NCI-H1105 treated with DMSO at 0.1 percent for 48 hours (cell line): ENCODE results near the gene CTDP1.
"Not testable (repeated sequence)": the region's sequence is repeated elsewhere in the genome, so short reads cannot be mapped to it uniquely, and the experiment has no call there.

Experiments
- DNase-seq: peaks from one replicate; lab custom pipeline; 2025; lab: John Stamatoyannopoulos, UW

Gene CTDP1

DNA sequence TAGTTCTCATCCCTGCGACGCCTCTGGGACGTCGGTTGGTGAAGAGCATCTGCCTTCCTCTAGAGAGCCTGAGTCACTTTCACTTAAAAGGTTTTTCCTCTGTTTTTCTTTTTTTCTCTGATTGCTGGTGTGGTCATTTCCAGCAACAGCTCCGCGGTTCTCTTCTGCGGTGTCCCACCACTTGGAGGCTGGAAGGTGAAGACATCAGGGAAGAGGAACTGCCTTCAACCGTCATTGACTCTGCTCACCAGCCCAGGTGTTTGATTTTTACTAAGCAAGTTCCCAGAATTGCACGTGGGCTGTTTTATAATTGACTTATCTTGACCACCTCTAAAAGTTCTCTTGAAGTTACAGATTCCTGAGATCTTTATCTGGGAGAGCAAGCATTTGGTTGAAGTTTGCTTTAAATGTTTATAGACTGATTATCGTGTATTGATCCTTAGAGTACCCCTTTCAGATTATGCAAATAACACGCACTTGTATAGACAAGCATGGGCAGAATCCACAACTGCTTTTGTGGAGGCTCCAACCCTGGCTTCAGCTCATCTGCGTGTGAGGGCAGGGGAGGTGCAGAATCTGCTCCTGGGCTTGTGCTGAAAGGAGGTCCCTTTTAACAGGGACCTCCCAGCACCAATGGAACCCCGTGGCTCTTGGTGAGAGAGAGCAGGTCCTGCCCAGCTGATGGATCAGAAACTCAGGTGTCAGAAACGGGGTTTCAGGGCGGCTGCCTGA, 3.5 kb downstream of the CTDP1 start:
- DNase-seq, result no peak

DNA sequence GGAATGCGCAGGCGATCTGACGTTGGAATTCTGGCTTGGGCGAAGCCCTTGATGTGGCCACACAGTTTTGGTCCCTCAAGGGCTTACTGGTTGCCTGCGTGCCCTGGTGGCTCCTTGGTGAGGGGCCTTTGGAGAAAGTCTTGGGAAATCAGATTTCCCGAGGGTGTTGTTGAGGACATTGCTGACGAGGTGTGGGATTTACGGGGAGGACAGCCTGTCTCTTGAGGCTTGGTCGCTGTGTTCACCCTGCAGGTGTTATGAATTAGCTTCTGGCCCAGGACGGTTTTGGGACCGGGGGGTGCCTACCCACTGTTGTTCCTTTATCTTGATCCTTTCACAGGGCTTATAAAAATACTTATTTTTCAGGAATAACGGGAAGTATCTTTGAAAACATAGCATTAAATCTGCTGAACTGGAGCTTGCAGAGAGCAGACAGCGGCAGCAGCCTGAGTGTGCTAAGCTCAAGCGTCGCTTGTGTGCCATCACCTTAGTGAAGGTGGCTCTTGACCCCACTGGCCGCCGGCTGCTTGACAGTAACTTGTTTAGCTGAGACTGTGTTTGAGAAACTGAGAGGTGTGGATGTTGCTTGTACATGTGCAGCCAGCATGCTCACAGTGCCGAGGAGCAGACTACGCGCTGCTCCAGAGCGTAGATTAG, 4.2 kb downstream of the CTDP1 start:
- no peak for DNase-seq

DNA sequence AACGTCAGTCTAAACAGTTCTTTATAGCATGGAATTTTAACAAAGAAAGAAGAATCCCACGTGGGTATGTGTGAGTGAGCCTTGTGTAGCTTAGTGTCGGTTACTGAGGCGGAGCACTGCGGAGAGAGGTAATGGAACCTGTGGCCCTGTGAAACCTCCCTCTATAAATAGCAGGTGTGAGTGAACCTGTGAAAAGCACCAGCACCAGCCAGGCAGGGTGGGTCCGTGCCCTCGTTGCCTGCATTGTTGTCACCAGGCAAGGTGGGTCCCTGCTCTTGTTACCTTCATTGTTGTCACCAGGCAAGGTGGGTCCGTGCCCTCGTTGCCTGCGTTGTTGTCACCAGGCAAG, 4.7 kb downstream of the CTDP1 start:
- DNase-seq, result no peak

DNA sequence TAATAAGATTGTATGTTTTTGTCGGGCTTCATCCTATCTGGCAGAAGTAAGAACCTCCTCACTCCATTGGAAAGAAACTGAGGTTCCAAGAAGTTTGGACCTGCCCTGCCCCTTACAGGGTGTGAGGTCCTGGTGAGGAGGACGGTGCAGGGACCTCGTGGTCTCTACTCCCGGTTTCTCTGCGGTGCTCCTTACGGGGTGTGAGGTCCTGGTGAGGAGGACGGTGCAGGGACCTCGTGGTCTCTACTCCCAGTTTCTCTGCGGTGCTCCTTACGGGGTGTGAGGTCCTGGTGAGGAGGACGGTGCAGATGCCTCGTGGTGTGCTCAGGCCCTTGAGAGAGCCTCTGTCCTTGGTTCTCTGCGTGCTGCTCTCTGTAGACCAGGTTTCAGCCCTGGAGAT, 5.2 kb downstream of the CTDP1 start:
- no peak for DNase-seq

GRCh38 chr18:79685281-79685680, 5.7 kb downstream of the CTDP1 start:
- no peak for DNase-seq

DNA sequence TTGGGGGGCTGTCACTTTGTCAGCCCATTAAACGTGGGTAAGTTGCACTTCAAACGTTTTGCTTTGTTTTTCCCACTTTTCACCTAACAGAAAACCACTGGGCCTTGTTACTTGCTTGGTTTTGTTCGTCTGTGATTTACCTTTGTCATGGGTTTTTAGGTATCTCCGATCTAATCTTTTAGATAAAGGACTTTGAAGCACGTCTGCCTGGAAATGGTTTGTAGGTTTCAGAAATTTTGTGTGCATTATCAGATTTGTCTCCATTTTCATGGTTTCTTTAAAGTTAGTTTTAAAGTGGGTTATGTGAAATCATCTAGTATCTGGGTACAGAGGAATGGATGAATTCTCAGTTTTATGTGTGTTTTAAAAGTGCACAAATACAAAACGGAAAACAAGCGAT, 6.4 kb downstream of the CTDP1 start:
- DNase-seq, result no peak

DNA sequence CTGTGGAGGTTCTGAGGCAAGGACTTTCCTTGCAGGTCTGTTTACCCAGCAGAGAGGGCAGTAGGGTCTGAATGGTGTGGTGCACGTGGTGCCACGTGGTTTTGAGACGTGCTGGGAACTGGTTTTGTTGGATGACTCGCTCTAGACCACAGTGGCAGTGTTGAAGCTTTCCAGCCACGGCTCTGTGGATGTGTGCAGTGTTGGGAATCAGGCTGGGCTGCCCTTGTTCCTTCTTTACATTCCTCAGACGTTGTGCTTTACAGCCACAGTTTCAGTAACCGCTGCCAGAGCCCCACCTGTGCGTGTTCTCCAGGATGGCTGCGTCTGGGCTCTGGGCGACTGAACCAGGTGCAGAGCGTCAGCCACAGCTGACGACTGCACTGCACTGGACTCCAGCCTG, 8.2 kb downstream of the CTDP1 start:
- no peak for DNase-seq

DNA sequence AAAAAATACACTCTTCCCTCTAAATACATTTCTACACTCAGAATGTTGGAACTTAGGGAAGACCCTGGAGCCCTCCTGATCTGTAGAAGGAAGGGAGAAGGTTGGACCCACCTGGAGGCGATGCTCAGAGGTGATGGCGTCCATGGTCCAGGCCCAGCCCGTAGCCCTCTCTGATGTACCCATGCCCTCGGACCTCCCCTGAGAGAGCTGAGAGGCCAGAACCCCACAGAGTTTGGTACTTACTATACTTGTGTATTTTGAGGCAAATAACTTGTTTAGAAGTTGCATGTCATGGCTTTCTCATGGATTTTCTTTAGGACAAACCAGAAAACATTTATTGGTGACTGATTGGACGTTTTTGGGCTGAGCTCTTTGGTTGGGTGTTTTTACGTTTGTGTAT, 10.5 kb downstream of the CTDP1 start:
- no peak for DNase-seq

DNA sequence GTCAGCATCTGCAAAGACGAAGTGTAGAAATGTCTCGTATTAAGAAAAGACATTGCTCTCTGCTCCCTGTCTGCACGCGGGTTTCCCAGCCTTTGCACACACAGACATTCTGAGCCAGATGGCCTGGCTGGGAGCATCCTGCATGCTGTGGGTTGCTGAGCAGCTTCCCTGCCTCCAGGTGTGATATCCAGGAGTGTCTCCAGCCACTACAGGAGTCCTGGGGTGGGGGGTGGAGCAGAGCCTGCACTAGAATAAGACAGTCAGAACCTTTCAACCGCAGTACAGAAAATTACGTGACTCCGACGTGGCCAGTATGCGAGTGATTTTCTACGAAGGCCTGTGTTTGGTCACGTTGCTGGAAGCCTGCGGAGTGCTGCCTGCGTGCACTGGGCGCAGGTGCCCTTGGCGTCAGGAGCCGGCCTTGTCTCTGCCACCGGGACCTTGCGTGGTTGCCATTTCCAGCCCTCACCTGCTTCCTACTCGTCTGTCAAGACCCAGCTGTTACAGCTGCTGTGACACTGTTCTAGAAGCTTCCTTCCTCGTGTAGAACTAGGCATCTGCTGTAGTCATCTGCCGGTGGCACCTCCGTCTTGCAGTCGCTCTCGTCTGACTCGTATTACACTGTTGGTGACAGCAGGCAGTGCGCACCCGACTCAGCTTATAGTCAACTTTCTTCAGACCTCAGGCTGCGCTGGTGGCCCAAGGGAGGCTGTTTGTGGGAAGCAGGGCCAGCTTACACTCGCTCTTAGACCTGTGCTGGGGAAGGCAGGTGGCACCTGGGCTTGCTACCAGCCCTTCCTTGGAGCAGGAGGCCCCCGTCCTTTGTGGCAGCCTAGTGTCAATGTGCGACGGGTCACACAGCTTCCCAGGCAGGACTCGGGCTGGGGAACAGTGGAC, 11.2 kb downstream of the CTDP1 start:
- DNase-seq, result no peak

DNA sequence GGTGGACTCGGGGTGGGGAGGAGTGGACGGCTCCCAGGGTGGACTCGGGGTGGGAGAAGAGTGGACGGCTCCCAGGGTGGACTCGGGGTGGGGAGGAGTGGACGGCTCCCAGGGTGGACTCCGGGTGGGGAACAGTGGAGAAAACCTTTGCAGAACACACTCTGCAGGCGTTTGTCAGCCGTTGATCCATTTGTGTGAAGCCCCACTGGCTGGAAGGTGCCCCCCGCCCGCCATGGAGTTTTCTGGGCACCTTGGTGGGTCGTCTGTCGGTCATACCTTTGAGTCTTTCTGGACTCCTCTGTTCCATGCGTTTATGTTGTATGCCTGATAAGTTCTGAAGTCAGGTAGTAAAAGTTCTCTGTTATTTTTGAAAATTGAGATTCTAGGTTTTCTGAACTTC, 12.5 kb downstream of the CTDP1 start:
- no peak for DNase-seq

DNA sequence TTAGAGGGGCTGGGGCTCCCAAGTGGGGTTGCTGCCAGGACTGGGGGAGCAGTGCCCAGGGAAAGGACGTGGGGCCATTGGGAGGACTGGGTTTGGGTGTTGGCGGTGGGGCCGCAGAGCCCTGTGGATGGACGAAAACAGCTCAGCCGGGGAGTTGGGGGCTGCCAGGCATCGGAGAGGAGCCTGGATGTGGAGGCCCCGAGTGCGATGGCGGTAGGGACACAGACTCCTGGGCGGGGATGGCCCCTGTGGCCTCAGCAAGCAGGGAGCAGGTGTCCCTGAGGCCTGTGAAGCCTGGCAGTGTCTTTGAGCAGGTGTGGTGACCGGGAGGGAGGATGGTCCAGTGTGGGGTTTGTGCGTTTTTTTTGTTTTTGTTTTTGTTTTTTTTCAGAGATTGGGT, 13.3 kb downstream of the CTDP1 start:
- no peak for DNase-seq

DNA sequence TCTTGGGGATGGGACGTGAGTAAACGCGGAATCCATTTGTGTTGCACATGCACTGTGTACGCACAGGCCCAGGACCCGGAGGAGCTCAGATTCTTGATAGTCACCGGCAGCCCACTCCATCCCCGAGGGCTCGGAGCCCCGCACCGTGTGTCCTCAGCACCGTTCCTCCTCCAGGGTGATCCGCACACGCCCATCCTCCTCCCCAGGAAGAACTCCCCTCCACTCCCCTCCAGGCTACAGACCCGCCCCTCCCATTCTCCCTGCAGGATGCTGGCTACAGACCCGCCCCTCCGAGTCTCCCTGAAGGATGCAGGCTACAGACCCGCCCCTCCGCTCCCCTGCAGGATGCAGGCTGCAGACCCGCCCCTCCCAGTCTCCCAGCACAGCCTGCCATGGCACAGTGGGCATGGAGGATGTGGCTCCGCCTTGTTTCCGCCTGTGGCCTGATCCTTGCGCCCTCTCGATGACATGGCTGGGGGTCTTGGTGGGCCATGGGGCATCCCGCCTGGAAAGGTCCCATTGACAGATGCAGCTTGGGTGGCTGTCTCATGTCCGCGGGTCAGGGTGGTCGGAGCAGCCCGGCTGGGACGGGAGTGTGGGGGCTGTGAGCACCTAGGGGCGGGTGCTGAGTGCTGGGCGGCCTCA, 14.1 kb downstream of the CTDP1 start:
- no peak for DNase-seq

- not testable (repeated sequence) for DNase-seq
Observed at GRCh38 chr18:79694206-79694894, 14.7 kb downstream of the CTDP1 start.

DNA sequence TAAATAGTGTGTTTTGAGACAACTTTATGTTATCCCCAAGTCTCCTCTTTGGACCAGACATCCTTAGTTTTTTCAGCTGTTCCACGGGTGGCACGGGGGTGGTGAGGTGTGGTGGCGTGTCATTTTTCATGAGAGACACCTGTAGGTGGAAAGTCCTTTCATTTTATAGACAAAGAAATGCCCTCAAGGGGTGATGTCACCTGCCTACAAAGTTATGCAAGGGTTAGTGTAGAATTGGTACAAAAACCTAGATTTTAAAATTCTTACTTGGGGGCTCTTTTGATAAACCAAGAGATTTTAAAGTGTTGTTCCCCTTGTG, 15.3 kb downstream of the CTDP1 start:
- no peak for DNase-seq

GRCh38 chr18:79695269-79695668, 15.7 kb downstream of the CTDP1 start:
- DNase-seq, result no peak

GRCh38 chr18:79695856-79696850, 16.6 kb downstream of the CTDP1 start:
- DNase-seq, result no peak

DNA sequence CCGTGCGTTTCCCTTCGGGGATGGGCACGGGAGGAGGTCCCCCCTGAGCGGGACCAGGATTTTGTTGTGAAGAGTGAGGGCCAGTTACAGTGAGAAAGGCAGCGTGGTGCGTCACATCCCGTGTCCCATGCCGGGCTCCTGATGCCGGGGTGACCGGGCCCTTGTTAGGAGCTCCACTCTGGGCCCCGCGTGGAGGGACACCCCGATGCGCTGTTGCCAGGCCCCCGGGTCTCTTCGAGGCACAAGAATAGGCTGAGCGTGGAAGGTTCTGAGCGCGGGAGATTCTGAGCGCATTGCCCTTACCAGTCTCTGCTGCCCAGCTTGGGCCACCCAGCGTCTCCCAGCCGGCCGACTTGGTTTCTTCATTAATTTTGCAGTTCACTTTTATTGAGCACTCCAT, 17.6 kb downstream of the CTDP1 start:
- no peak for DNase-seq

DNA sequence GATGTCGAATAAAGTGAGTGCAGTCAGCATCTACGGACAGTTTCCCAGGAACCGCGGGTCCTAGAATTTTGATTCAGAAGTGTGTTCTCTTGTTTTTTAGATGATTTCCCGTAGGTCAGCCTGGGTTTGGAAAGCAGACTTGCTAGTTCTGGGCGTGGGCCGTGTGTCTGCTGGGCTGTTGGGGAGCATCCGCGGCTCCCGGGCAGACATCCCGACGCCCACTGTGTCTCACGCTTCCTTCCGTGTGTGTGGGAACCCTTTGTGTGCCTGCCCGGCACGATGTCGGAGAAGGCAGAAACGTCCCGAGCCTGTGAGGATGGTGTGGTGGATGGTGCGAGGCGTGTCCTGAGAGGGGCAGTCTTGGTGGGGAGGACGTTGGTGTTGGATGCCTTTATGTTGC, 18.4 kb downstream of the CTDP1 start:
- no peak for DNase-seq

GRCh38 chr18:79698668-79699335, 19.2 kb downstream of the CTDP1 start:
- no peak for DNase-seq

DNA sequence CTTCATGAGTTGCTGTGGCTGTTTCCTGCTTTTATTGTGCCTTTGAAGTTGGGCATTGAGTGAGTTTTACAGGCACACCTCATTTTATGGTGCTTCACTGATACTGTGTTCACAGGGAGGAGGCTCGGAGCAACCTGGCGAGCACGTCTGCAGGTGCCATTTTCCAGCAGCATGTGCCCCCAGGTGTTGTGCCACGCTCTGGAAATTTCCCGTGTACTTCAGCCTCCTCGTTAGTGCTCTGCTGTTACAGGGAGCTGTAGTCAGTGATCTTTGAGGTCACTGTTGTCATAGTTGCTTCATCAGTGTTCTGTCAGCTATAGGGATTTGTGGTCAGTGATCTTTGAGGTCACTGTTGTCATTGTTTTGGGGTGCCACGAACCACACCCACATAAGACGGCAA, 20.1 kb downstream of the CTDP1 start:
- DNase-seq, result no peak
